HUES48 (cell line): ENCODE results near the gene CMC4.

Source experiments
- H3K27ac ChIP-seq: one replicate; pipeline ENCODE4 v1.7.0; 2013; ENCODE audit warnings: low read depth, low read length, inconsistent platforms
- H3K27me3 ChIP-seq: 2 replicates; pipeline ENCODE4 v1.6.1; 2013; ENCODE audit warnings: mild to moderate bottlenecking, low read length; ENCODE audit not compliant: control insufficient read depth, insufficient read depth
- H3K36me3 ChIP-seq: 2 replicates; pipeline ENCODE4 v1.6.1; 2013; ENCODE audit warnings: low read length; ENCODE audit not compliant: control insufficient read depth, insufficient read depth
- H3K4me1 ChIP-seq: 2 replicates; pipeline ENCODE4 v1.6.1; 2013; ENCODE audit warnings: mild to moderate bottlenecking, low read length; ENCODE audit not compliant: control insufficient read depth, insufficient read depth
- H3K4me3 ChIP-seq: 2 replicates; pipeline ENCODE4 v1.5.1; 2013; ENCODE audit warnings: mild to moderate bottlenecking, low read depth, low read length
- H3K9ac ChIP-seq: 2 replicates; pipeline ENCODE4 v1.6.1; 2013; ENCODE audit warnings: mild to moderate bottlenecking, low read depth, low read length, moderate library complexity
- H3K9me3 ChIP-seq: 2 replicates; pipeline ENCODE4 v1.6.1; 2013; ENCODE audit warnings: low read length; ENCODE audit not compliant: control insufficient read depth, insufficient read depth

Gene CMC4

DNA sequence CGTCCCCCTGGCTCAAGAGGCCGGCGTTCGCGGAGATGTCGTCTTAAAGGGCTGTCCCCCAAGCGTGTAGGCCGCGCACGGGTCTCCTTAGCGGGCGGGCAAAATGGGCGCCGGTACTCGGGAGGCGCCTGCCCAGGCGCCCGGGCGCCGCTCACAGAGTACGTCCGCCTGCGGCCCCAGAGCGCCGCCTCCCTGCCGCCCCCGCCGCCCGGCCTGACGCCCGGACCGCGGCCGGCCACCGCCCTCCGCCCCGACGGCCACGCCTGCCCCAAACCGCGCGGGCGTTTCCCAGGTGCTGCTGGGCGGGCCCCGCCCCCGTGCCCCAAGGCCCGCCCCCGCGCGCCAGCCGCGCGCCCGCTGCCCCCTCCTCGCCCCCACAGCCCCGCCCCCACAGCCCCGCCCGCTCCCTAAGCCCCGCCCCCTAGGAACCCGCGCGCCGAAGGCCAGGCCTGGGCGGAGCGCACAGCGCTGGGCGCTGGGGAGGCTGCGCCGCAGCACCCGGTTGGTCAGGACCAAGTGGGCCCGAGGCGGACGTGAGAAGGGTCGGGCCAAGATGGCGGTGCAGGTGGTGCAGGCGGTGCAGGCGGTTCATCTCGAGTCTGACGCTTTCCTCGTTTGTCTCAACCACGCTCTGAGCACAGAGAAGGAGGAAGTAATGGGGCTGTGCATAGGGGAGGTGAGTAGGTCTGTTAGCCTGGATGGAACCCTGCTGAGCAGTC lies at the start of gene CMC4, which contains the start of the genes BRCC3 and MTCP1:
TSS of gene CMC4 (minus strand) at position 162 of the 719 bp plus-strand sequence. CDS start 7,113 bp downstream, outside the sequence.
TSS of gene BRCC3 (plus strand) at position 534 of the 719 bp plus-strand sequence. CDS start at position 554, 20 bp downstream.
TSS of gene MTCP1 (minus strand) at position 162 of the 719 bp plus-strand sequence. CDS start 5,126 bp downstream, outside the sequence.
- H3K4me1 ChIP-seq: no peaks in the 10 kb centered on the region
- H3K27me3 ChIP-seq: no peaks in the 10 kb centered on the region
- H3K4me3 ChIP-seq: peak within 1 kb of the TSS; percentile 96
- peaks cover 29% of the 10 kb centered on the region for H3K36me3 ChIP-seq
- peak within 1 kb of the TSS; percentile 80 for H3K27ac ChIP-seq
- H3K9ac ChIP-seq: peak within 1 kb of the TSS; percentile 91
- H3K9me3 ChIP-seq: peaks cover 45% of the 10 kb centered on the region

GRCh38 chrX:155115174-155115819 lies 44.4 kb upstream of the CMC4 start:
- Histone ChIP-seq H3K4me1 (no peaks in the 10 kb centered on the region), H3K4me3 (no peak overlapping the region), H3K27ac (no peak overlapping the region), H3K36me3 (peaks cover 17% of the 10 kb centered on the region), H3K27me3 (no peaks in the 10 kb centered on the region), H3K9me3 (peaks cover 68% of the 10 kb centered on the region), H3K9ac (no peak overlapping the region)

GRCh38 chrX:155113097-155113496 lies 42.2 kb upstream of the CMC4 start:
- Histone ChIP-seq H3K9me3 (peaks cover 72% of the 10 kb centered on the region), H3K4me1 (no peaks in the 10 kb centered on the region), H3K36me3 (peaks cover 12% of the 10 kb centered on the region), H3K27ac (no peak overlapping the region), H3K9ac (no peak overlapping the region), H3K27me3 (no peaks in the 10 kb centered on the region), H3K4me3 (no peak overlapping the region)

DNA sequence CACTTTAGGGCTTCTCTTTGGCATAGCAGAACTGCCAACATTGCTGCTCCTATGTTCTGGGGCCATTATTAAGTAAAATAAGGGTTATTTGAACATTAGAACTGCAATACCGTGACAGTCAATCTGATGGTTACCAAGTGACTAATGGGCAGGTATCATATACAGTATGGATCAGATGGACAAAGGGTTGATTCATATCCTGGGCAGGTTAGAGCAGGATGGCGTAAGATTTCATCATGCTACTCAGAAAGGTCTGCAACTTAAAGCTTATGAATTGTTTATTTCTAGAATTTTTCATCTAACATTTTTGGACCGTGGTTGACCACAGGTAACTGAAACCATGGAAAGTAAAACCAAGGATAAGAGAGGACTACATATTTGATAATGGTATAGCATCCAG lies 41.2 kb upstream of the CMC4 start:
- no peak overlapping the region for H3K27ac ChIP-seq
- no peaks in the 10 kb centered on the region for H3K4me1 ChIP-seq

DNA sequence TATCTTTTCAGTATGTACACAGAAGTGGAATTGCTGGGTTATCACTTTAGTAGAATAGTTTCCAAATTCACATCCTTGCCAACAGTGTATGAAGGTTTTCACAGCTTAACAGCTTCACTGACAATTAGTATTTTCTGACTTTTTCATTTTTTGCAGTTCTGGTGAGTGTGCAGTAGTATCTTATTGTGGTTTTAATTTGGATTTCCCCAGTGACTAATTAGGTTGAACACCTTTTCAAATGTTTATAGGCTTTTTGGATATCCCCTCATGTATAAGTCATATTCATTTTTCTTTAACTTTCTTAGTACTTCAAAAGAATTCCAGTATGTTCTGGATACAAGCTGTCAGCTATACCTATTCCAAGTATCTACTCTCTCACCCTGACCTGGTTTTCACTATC lies 37.5 kb upstream of the CMC4 start:
- Histone ChIP-seq H3K4me1 (no peaks in the 10 kb centered on the region), H3K27me3 (no peaks in the 10 kb centered on the region), H3K9ac (no peak overlapping the region), H3K4me3 (no peak overlapping the region), H3K9me3 (peaks cover 51% of the 10 kb centered on the region), H3K27ac (no peak overlapping the region), H3K36me3 (peaks cover 7% of the 10 kb centered on the region; the same call in 1 of the 2 replicates)

More for the DNA sequence above, 41.2 kb upstream of the CMC4 start:
- Histone ChIP-seq H3K9ac (no peak overlapping the region), H3K9me3 (peaks cover 80% of the 10 kb centered on the region), H3K4me3 (no peak overlapping the region), H3K27me3 (no peaks in the 10 kb centered on the region), H3K36me3 (peaks cover 10% of the 10 kb centered on the region; the same call in 1 of the 2 replicates)

DNA sequence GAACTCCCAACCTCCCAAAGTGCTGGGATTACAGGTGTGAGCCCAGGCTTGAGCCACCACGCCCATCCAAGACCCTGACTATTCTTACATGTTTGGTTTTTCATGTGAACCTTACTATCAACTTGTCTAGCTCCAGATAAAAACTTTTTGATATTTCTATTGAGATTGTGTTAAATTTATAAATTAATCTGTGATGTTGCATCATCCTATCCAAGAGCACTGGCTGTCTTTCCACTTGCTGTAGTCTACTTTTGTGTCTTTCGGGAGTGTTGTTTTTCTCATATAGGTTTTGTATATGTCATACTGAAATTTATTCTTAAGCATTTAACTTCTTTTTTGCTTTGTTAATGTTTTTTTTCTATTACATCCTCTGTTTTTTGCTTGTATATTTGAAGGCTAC lies 35.0 kb upstream of the CMC4 start:
- peaks cover 35% of the 10 kb centered on the region for H3K9me3 ChIP-seq
- H3K27ac ChIP-seq: no peak overlapping the region
- H3K36me3 ChIP-seq: peaks cover 3% of the 10 kb centered on the region; the same call in 1 of the 2 replicates
- no peaks in the 10 kb centered on the region for H3K27me3 ChIP-seq
- H3K4me1 ChIP-seq: no peaks in the 10 kb centered on the region
- no peak overlapping the region for H3K4me3 ChIP-seq
- no peak overlapping the region for H3K9ac ChIP-seq

DNA sequence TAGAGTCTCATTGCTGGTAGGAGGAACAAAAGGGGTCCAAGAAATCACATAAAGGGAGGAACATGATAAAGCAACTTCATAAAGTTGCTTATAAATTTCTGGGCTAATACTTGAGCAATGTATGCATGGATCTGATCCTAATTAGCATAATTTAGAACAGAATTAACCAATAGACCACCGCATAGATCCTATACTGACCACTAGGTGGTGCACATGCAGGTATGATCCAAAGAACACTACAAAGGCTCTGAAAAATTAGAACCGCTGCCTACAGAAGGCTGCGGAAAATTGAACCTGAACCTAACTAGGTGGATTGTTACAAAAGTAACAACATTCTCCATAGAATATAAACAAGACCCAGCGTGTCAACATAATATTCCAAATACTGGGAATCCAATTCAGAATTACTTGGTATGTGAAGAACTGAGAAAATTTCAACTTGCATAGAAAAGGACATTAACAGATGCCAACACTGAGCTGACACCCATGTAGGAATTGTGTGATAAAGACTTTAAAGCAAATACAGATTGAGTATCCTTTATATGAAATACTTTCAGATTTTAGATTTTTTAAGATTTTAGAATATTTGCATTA lies 23.6 kb upstream of the CMC4 start:
- Histone ChIP-seq H3K27me3 (no peaks in the 10 kb centered on the region), H3K4me3 (no peak overlapping the region), H3K36me3 (peaks cover 24% of the 10 kb centered on the region), H3K9ac (no peak overlapping the region), H3K9me3 (peaks cover 47% of the 10 kb centered on the region), H3K4me1 (no peaks in the 10 kb centered on the region), H3K27ac (no peak overlapping the region)

- Histone ChIP-seq H3K4me3 (no peak overlapping the region), H3K9ac (no peak overlapping the region), H3K36me3 (peaks cover 22% of the 10 kb centered on the region; the same call in 1 of the 2 replicates), H3K4me1 (no peaks in the 10 kb centered on the region), H3K27ac (no peak overlapping the region), H3K9me3 (peaks cover 58% of the 10 kb centered on the region), H3K27me3 (no peaks in the 10 kb centered on the region)
Observed at GRCh38 chrX:155086961-155087735, 16.2 kb upstream of the CMC4 start.

DNA sequence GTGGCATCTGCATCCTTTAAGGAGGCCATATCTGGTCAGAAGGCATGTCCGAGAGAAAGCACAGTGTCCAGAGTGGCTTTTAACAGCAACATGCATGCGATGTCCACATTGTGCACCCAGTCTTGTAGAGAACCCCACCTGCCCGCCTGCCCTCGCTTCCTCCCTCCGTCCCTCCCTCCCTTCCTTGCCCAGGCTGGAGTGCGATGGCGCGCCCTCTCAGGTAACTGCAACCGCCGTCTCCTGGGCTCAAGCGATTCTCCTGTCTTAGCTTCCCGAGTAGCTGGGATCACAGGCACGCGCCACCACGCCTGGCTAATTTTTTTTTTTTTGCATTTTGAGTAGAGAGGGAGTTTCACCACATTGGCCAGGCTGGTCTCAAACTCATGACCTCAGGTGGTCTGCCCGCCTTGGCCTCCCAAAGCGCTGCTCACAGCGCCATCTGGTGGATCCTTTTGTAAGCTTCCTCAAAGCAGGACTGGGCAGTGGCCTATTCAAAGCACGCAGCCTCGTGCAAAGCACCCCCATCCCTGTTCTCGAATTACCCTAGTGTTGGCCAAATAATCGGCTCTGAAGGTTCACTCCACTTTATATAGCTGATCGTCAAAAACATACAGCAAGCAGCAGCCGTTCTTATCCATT lies 15.4 kb upstream of the CMC4 start:
- Histone ChIP-seq H3K4me3 (no peak overlapping the region), H3K36me3 (peaks cover 17% of the 10 kb centered on the region; the same call in 1 of the 2 replicates), H3K4me1 (no peaks in the 10 kb centered on the region), H3K27me3 (no peaks in the 10 kb centered on the region), H3K27ac (no peak overlapping the region), H3K9me3 (peaks cover 57% of the 10 kb centered on the region), H3K9ac (no peak overlapping the region)

- no peaks in the 10 kb centered on the region for H3K4me1 ChIP-seq
- H3K9ac ChIP-seq: peak overlapping the region; percentile 91
- H3K27ac ChIP-seq: peak overlapping the region; percentile 78
- H3K9me3 ChIP-seq: peaks cover 44% of the 10 kb centered on the region
- H3K4me3 ChIP-seq: peak overlapping the region; percentile 96
- H3K27me3 ChIP-seq: no peaks in the 10 kb centered on the region
- peaks cover 32% of the 10 kb centered on the region for H3K36me3 ChIP-seq
Observed at GRCh38 chrX:155071694-155072280, 851 bp upstream of the CMC4 start.
